ENCODE data around the gene AGR3. TPM values are rescaled to one million over a fixed set of nuclear protein-coding genes. Genes with fewer than 3 reads are reported as not detected.

AGR3 gene
- total RNA-seq = not detected in 2 replicates
- not detected in 2 replicates for polyA plus RNA-seq
- polyA plus RNA-seq (2011; cell fraction: cytosol; rRNA removed) = not detected in 2 replicates
- not detected in 2 replicates for polyA plus RNA-seq (2011; cell fraction: nucleus; rRNA removed)
- polyA plus RNA-seq (2012) = not detected in 2 replicates
- polyA minus RNA-seq = not detected in 2 replicates
- polyA minus RNA-seq (2011; cell fraction: cytosol; rRNA and poly(A)+ RNA removed) = not detected
- not detected in 2 replicates for polyA minus RNA-seq (2011; cell fraction: nucleus; rRNA and poly(A)+ RNA removed)
- Bru-seq, nascent RNA = not detected
- BruChase-seq, experiment 1, labeled RNA remaining after a 6-hour chase = not detected
- BruChase-seq, experiment 2, labeled RNA remaining after a 2-hour chase = not detected
- long read RNA-seq = 0 reads

- DNase-seq (ENCODE audit: low read depth, low spot score) = no peak
- BruUV-seq (replicated peaks) = no TSS peak
These were observed at the start of gene AGR3 for GRCh38 chr7:16881844-16882243. AGR3 (minus strand) TSS chr7:16881983; CDS start chr7:16878618, 3,365 bp downstream.

More at GRCh38 chr7:16881844-16882243, at the start of gene AGR3:
- no peak within 1 kb of the TSS for H3K4me3 ChIP-seq (replicated peaks in 1 of 3; ENCODE audit: insufficient read depth in 1 of 3, low read depth in 1 of 3, low read length in 3 of 3)
- no peak within 1 kb of the TSS for H3K27ac ChIP-seq (ENCODE audit: insufficient read depth, low read depth, low read length)
- dilution Hi-C loops (cut with MboI; ENCODE audit: extremely low pct_ligation_motif_present, low sequenced_read_pairs) = no loop called here
- H3K79me2 ChIP-seq (ENCODE audit: control insufficient read depth, insufficient read depth, low read length) = no peaks in the 10 kb centered on the region
- H3K9me3 ChIP-seq (replicated peaks; ENCODE audit: control insufficient read depth, insufficient read depth, low read length) = no peaks in the 10 kb centered on the region
- ChIA-PET POLR2A (no interaction called here), CTCF (interaction anchor here (0.7 to 2.0 kb wide), 2 partner anchors 81 to 423 kb away, joined by 3 to 5 read pairs; no protein-coding TSS in a partner anchor)
- no peak within 1 kb of the TSS for H2AFZ ChIP-seq (ENCODE audit: low read depth, low read length)
- intact Hi-C loops (cut with micrococcal nuclease) = no loop called here
- no peaks in the 10 kb centered on the region for H3K27me3 ChIP-seq (ENCODE audit: control insufficient read depth in 2 of 2, insufficient read depth in 2 of 2, low read length in 2 of 2)
- TF ChIP-seq MAX (IDR thresholded peaks at IDR 0.05; ENCODE audit: insufficient read depth, insufficient read length) (no peak), POLR2AphosphoS5 (IDR thresholded peaks at IDR 0.05; ENCODE audit: insufficient read depth, low read depth, low read length) (no peak), EZH2 (IDR thresholded peaks at IDR 0.05; ENCODE audit: borderline replicate concordance, low read depth, low read length, severe bottlenecking) (no peak), JUN (IDR thresholded peaks at IDR 0.05; ENCODE audit: borderline replicate concordance, insufficient read depth, insufficient read length, low read depth) (no peak), MYC (IDR thresholded peaks at IDR 0.05; ENCODE audit: low read depth, low read length) (no peak), GATA2 (IDR thresholded peaks at IDR 0.05; ENCODE audit: insufficient read depth, insufficient read length, low read depth, low read length) (no peak), POLR2A (IDR thresholded peaks at IDR 0.05; ENCODE audit: low read depth, low read length) (no peak), FOS (IDR thresholded peaks at IDR 0.05; ENCODE audit: borderline replicate concordance, insufficient read depth, low read length) (no peak), CTCF (IDR thresholded peaks at IDR 0.05; ENCODE audit: extremely low read depth in 1 of 2, insufficient read depth in 1 of 2, low read depth in 1 of 2, low read length in 2 of 2) (no peak)
- no peaks in the 10 kb centered on the region for H3K9me1 ChIP-seq (replicated peaks; ENCODE audit: control insufficient read depth, extremely low read depth, insufficient read depth, low read length)
- no peak for FAIRE-seq
- no peaks in the 10 kb centered on the region for H3K36me3 ChIP-seq (ENCODE audit: control insufficient read depth in 2 of 2, extremely low read depth in 1 of 2, insufficient read depth in 2 of 2, low read length in 2 of 2)
- H3K9ac ChIP-seq (replicated peaks; ENCODE audit: extremely low read depth, insufficient read depth, low read length) = no peak within 1 kb of the TSS
- H4K20me1 ChIP-seq (replicated peaks; ENCODE audit: control insufficient read depth, extremely low read depth, insufficient read depth, low read length) = no peaks in the 10 kb centered on the region
- no peaks in the 10 kb centered on the region for H3K4me1 ChIP-seq (ENCODE audit: control insufficient read depth, extremely low read depth, insufficient read depth, low read length)
- no peak within 1 kb of the TSS for H3K4me2 ChIP-seq (ENCODE audit: insufficient read depth, low read length)

All from endothelial cell of umbilical vein (primary cell).